HG03457 (cell line): ENCODE data around the gene PRDM12.

ENCODE experiments used
- ATAC-seq: cut with Tn5 transposase; IDR thresholded peaks from one replicate; pipeline ENCODE4 v1.9.1; 2021; ENCODE audit warnings: moderate number of reproducible peaks; ENCODE audit not compliant: unreplicated experiment

The PRDM12 gene

GRCh38 chr9:130664251-130665028 lies at the start of gene PRDM12:
PRDM12 (plus strand) TSS chr9:130664594; CDS start chr9:130664654, 60 bp downstream.
- no peak for ATAC-seq

- no peak for ATAC-seq
Measured at GRCh38 chr9:130616451-130616850, 47.9 kb upstream of the PRDM12 start.

- no peak for ATAC-seq
Measured at GRCh38 chr9:130623466-130623865, 40.9 kb upstream of the PRDM12 start.

GRCh38 chr9:130624154-130624553 lies 40.2 kb upstream of the PRDM12 start:
- ATAC-seq: no peak

GRCh38 chr9:130626249-130626996 lies 38.0 kb upstream of the PRDM12 start:
- ATAC-seq: no peak

- ATAC-seq: no peak
Measured at GRCh38 chr9:130627051-130627450, 37.3 kb upstream of the PRDM12 start.

GRCh38 chr9:130627896-130628792 lies 36.2 kb upstream of the PRDM12 start:
- no peak for ATAC-seq

- ATAC-seq: no peak
Measured at GRCh38 chr9:130629443-130630070, 34.8 kb upstream of the PRDM12 start.

- no peak for ATAC-seq
Measured at GRCh38 chr9:130630071-130630450, 34.3 kb upstream of the PRDM12 start.

- no peak for ATAC-seq
Measured at GRCh38 chr9:130630506-130631330, 33.7 kb upstream of the PRDM12 start.

GRCh38 chr9:130631331-130632080 lies 32.9 kb upstream of the PRDM12 start:
- ATAC-seq: no peak

- ATAC-seq: no peak
Measured at GRCh38 chr9:130632081-130632710, 32.2 kb upstream of the PRDM12 start.

GRCh38 chr9:130632841-130633240 lies 31.6 kb upstream of the PRDM12 start:
- ATAC-seq: no peak

- no peak for ATAC-seq
Measured at GRCh38 chr9:130633336-130634190, 30.8 kb upstream of the PRDM12 start.

GRCh38 chr9:130634191-130634768 lies 30.1 kb upstream of the PRDM12 start:
- ATAC-seq: no peak

GRCh38 chr9:130634801-130635200 lies 29.6 kb upstream of the PRDM12 start:
- ATAC-seq: no peak

- no peak for ATAC-seq
Measured at GRCh38 chr9:130635306-130635705, 29.1 kb upstream of the PRDM12 start.
